A549 (cell line): ENCODE data around the gene TACC2. TPM values are rescaled to one million over a fixed set of nuclear protein-coding genes. Genes with fewer than 3 reads are reported as not detected.

Experiments used
- ATAC-seq, 2 experiments: fragments of 200-7000 bp in 1 of 2; fragments of >200 bp in 1 of 2; cut with Nextera tagmentation in 1 of 2; cut with Tn5 transposase in 1 of 2; 3 replicates each; pipeline versions ENCODE4 v1.8.0 to v1.9.1; 2018 to 2020; ENCODE audit warnings: mild to moderate bottlenecking in 1 of 2, moderate library complexity in 1 of 2
- CTCF ChIA-PET: fragments of 300-600 bp; sonication (Branson Sonifier 250); formaldehyde crosslinking; extraction: SDS; loops from one replicate; lab custom pipeline; 2021; ENCODE audit warnings: antibody characterized with exemption, inconsistent platforms; lab: Yijun Ruan, JAX
- POLR2A ChIA-PET: fragments of 350-600 bp; formaldehyde crosslinking; extraction: SDS; loops from one replicate; lab custom pipeline; 2021; ENCODE audit warnings: antibody characterized with exemption, inconsistent platforms; lab: Yijun Ruan, JAX
- DNase-seq, 2 experiments: peaks; one replicate each; pipeline versions ENCODE4 v3.0.0 to v3.0.0-alpha.2; 2011 to 2016; ENCODE audit warnings: low read depth in 1 of 2, low spot score in 1 of 2
- FAIRE-seq: peaks from 2 replicates; lab custom pipeline; 2011; peaks lifted over from hg19 to GRCh38; lab: Jason Lieb, UNC
- H3K27ac ChIP-seq, 2 experiments: fragments of >200 bp; sonication (Bioruptor Twin); formaldehyde crosslinking; 3 replicates each; pipeline ENCODE4 v1.5.1; 2016 to 2017
- H3K4me1 ChIP-seq: fragments of >200 bp; sonication (Bioruptor Twin); formaldehyde crosslinking; 3 replicates; pipeline ENCODE4 v1.6.1; 2016
- H3K4me2 ChIP-seq: fragments of >200 bp; sonication (Bioruptor Twin); formaldehyde crosslinking; 3 replicates; pipeline ENCODE4 v1.6.1; 2016
- H3K4me3 ChIP-seq: fragments of >200 bp; sonication (Bioruptor Twin); formaldehyde crosslinking; 3 replicates; pipeline ENCODE4 v1.5.1; 2016
- H3K9me3 ChIP-seq: fragments of >200 bp; sonication (Bioruptor Twin); formaldehyde crosslinking; 3 replicates; pipeline ENCODE4 v1.6.1; 2016
- BHLHE40 ChIP-seq: IDR thresholded peaks from 2 replicates; pipeline ENCODE4 v1.6.1; 2012; ENCODE audit warnings: low read depth, low read length, inconsistent platforms
- CBX8 ChIP-seq: fragments of 200-600 bp; sonication (generic); IDR thresholded peaks from 2 replicates; pipeline ENCODE4 v1.6.1; 2016
- EHF ChIP-seq: fragments of 250-450 bp; sonication (Bioruptor Pico); IDR thresholded peaks from 2 replicates; pipeline ENCODE4 v1.5.0; 2020; ENCODE audit warnings: mild to moderate bottlenecking
- HEYL ChIP-seq: fragments of 250-450 bp; sonication (Bioruptor Pico); IDR thresholded peaks from 2 replicates; pipeline ENCODE4 v1.8.0; 2021; ENCODE audit warnings: mild to moderate bottlenecking, moderate library complexity
- HOXA7 ChIP-seq: fragments of 250-450 bp; sonication (Bioruptor Pico); IDR thresholded peaks from 2 replicates; pipeline ENCODE4 v1.5.0; 2020; ENCODE audit warnings: mild to moderate bottlenecking, moderate library complexity
- JUN ChIP-seq, 2 experiments: fragments of >200 bp; sonication (Bioruptor Twin); formaldehyde crosslinking; IDR thresholded peaks; 2 replicates in 1 of 2; 3 replicates in 1 of 2; pipeline ENCODE4 v1.6.1; 2016 to 2017
- JUNB ChIP-seq: fragments of >200 bp; sonication (Bioruptor Twin); formaldehyde crosslinking; IDR thresholded peaks from 2 replicates; pipeline ENCODE4 v1.6.1; 2016
- KDM1A ChIP-seq: fragments of 200-600 bp; sonication (generic); IDR thresholded peaks from 2 replicates; pipeline ENCODE4 v1.6.1; 2016; ENCODE audit warnings: low read depth, mild to moderate bottlenecking
- MYC ChIP-seq: IDR thresholded peaks from 2 replicates; pipeline ENCODE4 v1.6.1; 2012; ENCODE audit warnings: mild to moderate bottlenecking, inconsistent platforms, low read length, improper control_type of control experiment, borderline replicate concordance
- NR3C1 ChIP-seq: fragments of >200 bp; sonication (Bioruptor Twin); formaldehyde crosslinking; IDR thresholded peaks from 3 replicates; pipeline ENCODE4 v1.6.1; 2017
- POLR2A ChIP-seq: IDR thresholded peaks from 2 replicates; pipeline ENCODE4 v1.6.1; 2012; ENCODE audit warnings: mild to moderate bottlenecking, low read length
- POLR2AphosphoS2 ChIP-seq: conservative IDR thresholded peaks from 2 replicates; pipeline ENCODE4 v1.6.1; 2012; ENCODE audit warnings: low read length, improper control_type of control experiment, inconsistent platforms
- RFX5 ChIP-seq: fragments of 450-650 bp; IDR thresholded peaks from 2 replicates; pipeline ENCODE4 v1.7.1; 2014; ENCODE audit warnings: antibody characterized with exemption, mild to moderate bottlenecking, moderate library complexity
- RNF2 ChIP-seq: fragments of 200-600 bp; sonication (generic); IDR thresholded peaks from 2 replicates; pipeline ENCODE4 v1.6.1; 2016; ENCODE audit warnings: low read depth, mild to moderate bottlenecking, antibody characterized with exemption, moderate library complexity, borderline replicate concordance
- SMC3 ChIP-seq: fragments of >200 bp; sonication (Bioruptor Twin); formaldehyde crosslinking; IDR thresholded peaks from 3 replicates; pipeline ENCODE4 v1.6.1; 2018; ENCODE audit warnings: inconsistent platforms
- SREBF2 ChIP-seq: fragments of 450-650 bp; IDR thresholded peaks from 2 replicates; pipeline ENCODE4 v1.6.1; 2014; ENCODE audit warnings: mild to moderate bottlenecking, moderate library complexity
- ZFP36 ChIP-seq: fragments of 450-650 bp; IDR thresholded peaks from 2 replicates; pipeline ENCODE4 v1.6.1; 2014; ENCODE audit warnings: borderline replicate concordance; ENCODE audit not compliant: partially characterized antibody
- WGBS: methylation state at CpG from one replicate; pipeline ENCODE4 v1.1.6; 2017; ENCODE audit errors: missing lambda C conversion rate; 5-methylcytosine and 5-hydroxymethylcytosine counted together
- polyA plus RNA-seq, 4 experiments: library from polyadenylated mRNA; depleted of rRNA in 3 of 4; stranded (reverse); fragments of >200 nt; fragmentation: RNase III in 1 of 4; extraction: RNeasy Plus Mini Kit Qiagen cat#74134 plus additional on column Dnase treatment in 1 of 4; gene quantifications; 2 replicates in 3 of 4; 3 replicates in 1 of 4; pipeline ENCODE4 v1.2.3, GENCODE V29; 2011 to 2017
- TF ChIP-seq, protein P1 (sequence below): IDR thresholded peaks from 2 replicates; pipeline ENCODE4 v1.6.1; 2012
- TF ChIP-seq, protein P2 (sequence below): fragments of >200 bp; sonication (Bioruptor Twin); formaldehyde crosslinking; IDR thresholded peaks from 3 replicates; pipeline ENCODE4 v1.6.1; 2016
- TF ChIP-seq, protein P3 (sequence below): fragments of 250-450 bp; sonication (Bioruptor Pico); IDR thresholded peaks from 2 replicates; pipeline ENCODE4 v1.5.0; 2020; ENCODE audit warnings: low read depth, mild to moderate bottlenecking, moderate library complexity
- TF ChIP-seq, protein P4 (sequence below): fragments of >200 bp; sonication (Bioruptor Twin); formaldehyde crosslinking; IDR thresholded peaks from 2 replicates; pipeline ENCODE4 v1.6.1; 2016

Gene TACC2
- polyA plus RNA-seq, 2 of the 4 experiments (the other 2 are of a cell fraction): 83.3 to 128 TPM

DNA sequence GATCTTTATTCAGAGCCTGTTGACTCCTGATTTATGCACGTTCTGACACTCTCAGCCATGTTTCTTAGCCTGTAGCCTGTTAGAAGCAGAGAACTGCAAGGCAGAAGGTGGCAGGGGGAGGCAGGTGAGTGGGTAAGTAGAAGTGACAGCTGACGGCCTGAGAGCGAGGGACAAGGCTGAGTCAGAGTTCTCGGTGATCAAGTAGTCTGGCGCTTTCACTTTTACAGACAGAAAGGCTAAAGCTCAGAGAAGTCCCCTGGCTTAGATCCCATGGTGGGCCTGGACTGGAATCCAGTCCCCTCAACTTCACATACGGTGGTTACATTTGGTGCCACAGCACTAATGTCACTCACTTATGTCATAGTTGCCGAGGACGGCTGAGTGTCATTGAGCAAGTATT is 139.0 kb downstream of the TACC2 start:
- 0 out of 6 replicates have a peak, but pooled peaks of 1 of the 2 experiments have one; percentile 1 for ATAC-seq

DNA sequence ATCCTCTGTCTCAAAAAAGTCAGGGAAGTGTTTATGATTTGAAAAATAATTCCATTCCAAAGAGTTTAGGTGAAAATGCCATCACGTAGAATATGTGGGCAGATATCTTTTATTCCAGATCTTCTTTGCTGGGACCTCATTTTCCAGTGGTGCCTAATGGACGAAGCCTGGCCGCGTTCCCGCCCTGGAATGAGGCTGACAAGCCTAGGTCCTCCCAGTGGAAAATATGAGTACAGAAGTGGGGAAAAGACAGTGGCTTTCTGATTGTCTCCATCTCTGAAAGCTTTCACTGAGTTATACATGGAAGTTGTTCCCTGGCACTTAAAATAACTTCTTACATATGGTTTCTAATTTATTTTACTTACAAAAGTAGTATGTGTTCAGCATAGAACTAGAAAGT is 139.4 kb downstream of the TACC2 start:
- TF ChIP-seq CBX8: no peak
- TF ChIP-seq NR3C1: no peak
- no peak for TF ChIP-seq HOXA7 (CRISPR knock-in tag)
- no peak for TF ChIP-seq SREBF2
- TF ChIP-seq POLR2AphosphoS2: no peak; the same call in 1 of the 2 replicates
- TF ChIP-seq KDM1A: no peak
- no peak for TF ChIP-seq RFX5
- TF ChIP-seq POLR2A: no peak
- TF ChIP-seq JUNB: no peak
- TF ChIP-seq, protein P1, sequence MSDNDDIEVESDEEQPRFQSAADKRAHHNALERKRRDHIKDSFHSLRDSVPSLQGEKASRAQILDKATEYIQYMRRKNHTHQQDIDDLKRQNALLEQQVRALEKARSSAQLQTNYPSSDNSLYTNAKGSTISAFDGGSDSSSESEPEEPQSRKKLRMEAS: no peak
- no peak for TF ChIP-seq SMC3
- TF ChIP-seq, protein P2, sequence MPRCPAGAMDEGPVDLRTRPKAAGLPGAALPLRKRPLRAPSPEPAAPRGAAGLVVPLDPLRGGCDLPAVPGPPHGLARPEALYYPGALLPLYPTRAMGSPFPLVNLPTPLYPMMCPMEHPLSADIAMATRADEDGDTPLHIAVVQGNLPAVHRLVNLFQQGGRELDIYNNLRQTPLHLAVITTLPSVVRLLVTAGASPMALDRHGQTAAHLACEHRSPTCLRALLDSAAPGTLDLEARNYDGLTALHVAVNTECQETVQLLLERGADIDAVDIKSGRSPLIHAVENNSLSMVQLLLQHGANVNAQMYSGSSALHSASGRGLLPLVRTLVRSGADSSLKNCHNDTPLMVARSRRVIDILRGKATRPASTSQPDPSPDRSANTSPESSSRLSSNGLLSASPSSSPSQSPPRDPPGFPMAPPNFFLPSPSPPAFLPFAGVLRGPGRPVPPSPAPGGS: no peak
- TF ChIP-seq, protein P3, sequence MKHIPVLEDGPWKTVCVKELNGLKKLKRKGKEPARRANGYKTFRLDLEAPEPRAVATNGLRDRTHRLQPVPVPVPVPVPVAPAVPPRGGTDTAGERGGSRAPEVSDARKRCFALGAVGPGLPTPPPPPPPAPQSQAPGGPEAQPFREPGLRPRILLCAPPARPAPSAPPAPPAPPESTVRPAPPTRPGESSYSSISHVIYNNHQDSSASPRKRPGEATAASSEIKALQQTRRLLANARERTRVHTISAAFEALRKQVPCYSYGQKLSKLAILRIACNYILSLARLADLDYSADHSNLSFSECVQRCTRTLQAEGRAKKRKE: no peak
- TF ChIP-seq HEYL: no peak
- TF ChIP-seq, protein P4, sequence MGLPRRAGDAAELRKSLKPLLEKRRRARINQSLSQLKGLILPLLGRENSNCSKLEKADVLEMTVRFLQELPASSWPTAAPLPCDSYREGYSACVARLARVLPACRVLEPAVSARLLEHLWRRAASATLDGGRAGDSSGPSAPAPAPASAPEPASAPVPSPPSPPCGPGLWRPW: no peak
- TF ChIP-seq BHLHE40: no peak
- no peak for TF ChIP-seq RNF2
- TF ChIP-seq EHF (CRISPR knock-in tag): no peak
- TF ChIP-seq MYC: no peak
- TF ChIP-seq JUN (IDR thresholded peaks at IDR 0.05): no peak
- FAIRE-seq (no peak), ATAC-seq (no peak), DNase-seq (no peak)
- Histone ChIP-seq H3K4me3 (peak overlapping the region; percentile 4; the same call in 1 of the 3 replicates), H3K4me1 (peaks cover 62% of the 10 kb centered on the region), H3K27ac (peak overlapping the region; percentile 25 to 81; a peak in 4 of 6 replicates), H3K4me2 (peak overlapping the region; percentile 73), H3K9me3 (no peaks in the 10 kb centered on the region)
- WGBS: 92% methylated on average over 5 of the region's 5 CpGs
- ChIA-PET POLR2A (no interaction called here), CTCF (interaction anchor here (1.1 to 1.8 kb wide), 4 partner anchors 12 to 15 kb away, joined by 3 to 11 read pairs (median 6); no protein-coding TSS in a partner anchor)

More for the DNA sequence above, 139.0 kb downstream of the TACC2 start:
- ChIA-PET CTCF (interaction anchor here (1.1 to 1.8 kb wide), 4 partner anchors 12 to 15 kb away, joined by 3 to 11 read pairs (median 6); no protein-coding TSS in a partner anchor), POLR2A (interaction anchor here (2.1 to 2.5 kb wide), 2 partner anchors 13 to 15 kb away, joined by 8 read pairs; no protein-coding TSS in a partner anchor)
- Histone ChIP-seq H3K4me3 (peak overlapping the region; percentile 4; the same call in 1 of the 3 replicates), H3K4me1 (peaks cover 64% of the 10 kb centered on the region), H3K9me3 (no peaks in the 10 kb centered on the region), H3K27ac (peak overlapping the region; percentile 25 to 81; a peak in 5 of 6 replicates), H3K4me2 (peak overlapping the region; percentile 73)
- DNase-seq (no peak), FAIRE-seq (no peak)
- TF ChIP-seq RFX5 (no peak), JUN (IDR thresholded peaks at IDR 0.05) (peak in 1 of 2 experiments; percentile 0; a peak in 1 of 5 replicates)
- TF ChIP-seq, protein P1: 0 out of 2 replicates have a peak, but pooled peaks have one; percentile 15
- WGBS: 46% methylated on average over 8 of the region's 8 CpGs

DNA sequence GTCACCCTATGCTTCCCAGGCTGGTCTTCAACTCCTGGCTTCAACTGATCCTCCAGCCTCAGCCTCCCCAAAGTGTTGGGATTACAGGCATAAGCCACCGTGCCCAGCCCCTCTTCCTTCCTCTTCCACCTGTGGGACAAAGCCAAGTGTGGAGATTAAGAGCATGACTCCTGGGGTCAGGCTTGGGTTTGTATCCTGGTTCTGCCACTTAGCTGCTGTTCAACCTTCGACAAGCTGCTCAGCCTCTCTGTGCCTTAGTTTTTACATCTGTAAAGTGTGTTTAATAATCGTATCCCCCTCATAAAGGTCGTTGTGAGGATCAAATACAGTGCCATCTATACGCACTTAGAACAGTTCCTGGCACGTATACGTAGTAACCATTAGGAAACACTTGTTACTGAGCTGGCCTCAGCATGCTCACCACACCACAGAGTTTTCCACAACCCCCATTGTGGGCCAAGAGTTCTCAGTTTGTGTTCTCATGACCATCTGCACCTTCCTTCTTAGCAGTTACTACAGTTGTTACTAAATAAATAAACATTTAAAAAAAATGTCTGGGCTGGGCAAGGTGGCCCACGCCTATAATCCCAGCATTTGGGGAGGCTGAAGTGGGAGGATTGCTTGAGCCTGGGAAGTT is 141.6 kb downstream of the TACC2 start:
- Histone ChIP-seq H3K4me3 (no peak overlapping the region), H3K4me2 (peak overlapping the region; percentile 43), H3K27ac (peak overlapping the region in 1 of 2 experiments; percentile 56; a peak in 3 of 6 replicates), H3K4me1 (peaks cover 60% of the 10 kb centered on the region), H3K9me3 (no peaks in the 10 kb centered on the region)
- no peak for FAIRE-seq
- no peak for ATAC-seq
- TF ChIP-seq KDM1A: 0 out of 2 replicates have a peak, but pooled peaks have one; percentile 68
- TF ChIP-seq MYC: no peak
- TF ChIP-seq ZFP36: peak; percentile 47
- POLR2A ChIA-PET: interaction anchor here (0.6 to 1.0 kb wide), 2 partner anchors 10 to 90 kb away, joined by 3 read pairs; no protein-coding TSS in a partner anchor
- CTCF ChIA-PET: interaction anchor here (1.0 to 2.9 kb wide), 4 partner anchors 10 to 138 kb away, joined by 3 to 36 read pairs (median 9); no protein-coding TSS in a partner anchor
- 78% methylated on average over 8 of the region's 8 CpGs for WGBS
- DNase-seq: no peak
